WI38 (cell line): ENCODE results near the gene PPP2R1B.

Experiments
- H3K4me3 ChIP-seq: 2 replicates; pipeline ENCODE4 v1.5.1; 2011; ENCODE audit warnings: low read depth, mild to moderate bottlenecking, control low read depth, low read length
- CTCF ChIP-seq: IDR thresholded peaks from 2 replicates; pipeline ENCODE4 v1.5.1; 2012; ENCODE audit warnings: low read depth, mild to moderate bottlenecking, control low read depth, low read length

The PPP2R1B gene

GRCh38 chr11:111782109-111782741 is 16.0 kb upstream of the PPP2R1B start:
- no peak for TF ChIP-seq CTCF

GRCh38 chr11:111779118-111779517 is 12.9 kb upstream of the PPP2R1B start:
- H3K4me3 ChIP-seq, result no peak overlapping the region
- TF ChIP-seq CTCF, result no peak

More at GRCh38 chr11:111782109-111782741, 16.0 kb upstream of the PPP2R1B start:
- H3K4me3 ChIP-seq, result no peak overlapping the region

GRCh38 chr11:111778047-111778558 is 11.9 kb upstream of the PPP2R1B start:
- no peak overlapping the region for H3K4me3 ChIP-seq
- no peak for TF ChIP-seq CTCF

- H3K4me3 ChIP-seq, result no peak overlapping the region
- TF ChIP-seq CTCF, result peak; percentile 49
These were observed 11.2 kb upstream of the PPP2R1B start for GRCh38 chr11:111777094-111778046.

- no peak for TF ChIP-seq CTCF
- no peak overlapping the region for H3K4me3 ChIP-seq
These were observed 10.4 kb upstream of the PPP2R1B start for GRCh38 chr11:111776398-111777093.

GRCh38 chr11:111774955-111775710 is 8.9 kb upstream of the PPP2R1B start:
- TF ChIP-seq CTCF, result no peak
- no peak overlapping the region for H3K4me3 ChIP-seq
